Lower lobe of right lung (tissue), 2 donors: ENCODE results near the gene TAF1. TPM values are rescaled to one million over a fixed set of nuclear protein-coding genes. Genes with fewer than 3 reads are reported as not detected.
A peak's percentile ranks its signal among the peaks of the same experiment; 100 is the strongest.
"Not testable (repeated sequence)": the region's sequence is repeated elsewhere in the genome, so short reads cannot be mapped to it uniquely, and the experiment has no call there.

ENCODE experiments used
- ATAC-seq, 2 donors: fragments of 200-7000 bp; cut with Tn5 transposase; one replicate each; pipeline ENCODE4 v1.9.1; 2020 to 2022; ENCODE audit warnings: mild to moderate bottlenecking in 2 of 2, moderate library complexity in 2 of 2
- DNase-seq: peaks from one replicate; pipeline ENCODE4 v3.0.0-alpha.2; 2020
- H3K27ac ChIP-seq: fragments of 200-600 bp; one replicate; pipeline ENCODE4 v1.8.0; 2022
- H3K27me3 ChIP-seq: fragments of 200-600 bp; one replicate; pipeline ENCODE4 v1.8.0; 2022; ENCODE audit warnings: low read depth
- H3K36me3 ChIP-seq: fragments of 200-600 bp; one replicate; pipeline ENCODE4 v1.8.0; 2022; ENCODE audit warnings: mild to moderate bottlenecking
- H3K4me1 ChIP-seq: fragments of 200-600 bp; one replicate; pipeline ENCODE4 v1.8.0; 2022
- H3K4me3 ChIP-seq: fragments of 200-600 bp; one replicate; pipeline ENCODE4 v1.8.0; 2022; ENCODE audit warnings: mild to moderate bottlenecking
- H3K9me3 ChIP-seq: fragments of 200-600 bp; one replicate; pipeline ENCODE4 v1.8.0; 2022
- intact Hi-C: fragments of 100-400 bp; cut with DNase I; formaldehyde crosslinking; loops from one replicate; pipeline ENCODE4 v1.11.0; 2022
- total RNA-seq: library from RNA; stranded (reverse); fragmentation: NEBNext Ultra II Directional; extraction: Animal tissue kit (Norgen Biotek cat#: 25700); gene quantifications from one replicate; pipeline ENCODE4 v1.2.1, GENCODE V29; 2021
- TF ChIP-seq, protein P1 (sequence below): fragments of 200-600 bp; IDR thresholded peaks from one replicate; pipeline ENCODE4 v1.8.0; 2022; ENCODE audit warnings: antibody characterized with exemption, mild to moderate bottlenecking
- donor health status: DM: no; HTN: yes; CAD: no; lungs with severe emphysema.

TAF1 gene
- total RNA-seq, 1 donor from 2014 or later = 30.9 TPM

DNA sequence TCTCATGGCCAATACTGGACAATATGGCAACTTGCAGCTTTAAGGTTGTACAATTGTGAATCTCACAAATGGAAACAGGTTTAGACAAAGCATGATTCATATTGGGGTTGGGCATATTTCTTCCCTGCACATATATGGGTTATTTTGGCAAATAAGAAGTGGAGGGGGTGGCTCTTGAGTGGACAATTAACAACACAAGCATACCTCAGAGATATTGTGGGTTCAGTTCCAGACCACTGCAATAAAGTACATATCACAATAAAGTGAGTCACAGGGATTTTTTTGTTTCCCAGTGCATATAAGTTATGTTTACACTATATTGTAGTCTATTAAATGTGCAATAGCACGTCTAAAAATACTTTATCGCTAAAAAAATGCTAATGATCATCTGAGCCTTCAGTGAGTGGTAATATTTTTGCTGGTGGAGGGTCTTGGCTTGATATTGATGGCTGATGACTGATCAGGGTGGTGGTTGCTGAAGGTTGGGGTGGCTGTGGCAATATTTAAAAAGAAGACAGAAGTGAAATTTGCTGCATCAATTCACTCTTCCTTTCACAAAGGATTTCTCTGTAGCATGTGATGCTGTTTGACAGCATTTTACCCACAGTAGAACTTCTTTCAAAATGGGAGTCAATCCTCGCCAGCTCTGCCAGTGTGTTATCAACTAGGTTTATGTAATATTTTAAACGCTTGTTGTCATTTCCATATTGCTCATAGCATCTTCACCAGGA lies 116.2 kb downstream of the TAF1 start:
- DNase-seq = no peak
- intact Hi-C loops = no loop called here
- ATAC-seq = no peak
- Histone ChIP-seq H3K36me3 (no peaks in the 10 kb centered on the region), H3K4me1 (no peaks in the 10 kb centered on the region), H3K9me3 (no peaks in the 10 kb centered on the region), H3K27ac (no peak overlapping the region), H3K27me3 (no peaks in the 10 kb centered on the region), H3K4me3 (no peak overlapping the region)
- TF ChIP-seq, protein P1, sequence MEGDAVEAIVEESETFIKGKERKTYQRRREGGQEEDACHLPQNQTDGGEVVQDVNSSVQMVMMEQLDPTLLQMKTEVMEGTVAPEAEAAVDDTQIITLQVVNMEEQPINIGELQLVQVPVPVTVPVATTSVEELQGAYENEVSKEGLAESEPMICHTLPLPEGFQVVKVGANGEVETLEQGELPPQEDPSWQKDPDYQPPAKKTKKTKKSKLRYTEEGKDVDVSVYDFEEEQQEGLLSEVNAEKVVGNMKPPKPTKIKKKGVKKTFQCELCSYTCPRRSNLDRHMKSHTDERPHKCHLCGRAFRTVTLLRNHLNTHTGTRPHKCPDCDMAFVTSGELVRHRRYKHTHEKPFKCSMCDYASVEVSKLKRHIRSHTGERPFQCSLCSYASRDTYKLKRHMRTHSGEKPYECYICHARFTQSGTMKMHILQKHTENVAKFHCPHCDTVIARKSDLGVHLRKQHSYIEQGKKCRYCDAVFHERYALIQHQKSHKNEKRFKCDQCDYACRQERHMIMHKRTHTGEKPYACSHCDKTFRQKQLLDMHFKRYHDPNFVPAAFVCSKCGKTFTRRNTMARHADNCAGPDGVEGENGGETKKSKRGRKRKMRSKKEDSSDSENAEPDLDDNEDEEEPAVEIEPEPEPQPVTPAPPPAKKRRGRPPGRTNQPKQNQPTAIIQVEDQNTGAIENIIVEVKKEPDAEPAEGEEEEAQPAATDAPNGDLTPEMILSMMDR = no peak

DNA sequence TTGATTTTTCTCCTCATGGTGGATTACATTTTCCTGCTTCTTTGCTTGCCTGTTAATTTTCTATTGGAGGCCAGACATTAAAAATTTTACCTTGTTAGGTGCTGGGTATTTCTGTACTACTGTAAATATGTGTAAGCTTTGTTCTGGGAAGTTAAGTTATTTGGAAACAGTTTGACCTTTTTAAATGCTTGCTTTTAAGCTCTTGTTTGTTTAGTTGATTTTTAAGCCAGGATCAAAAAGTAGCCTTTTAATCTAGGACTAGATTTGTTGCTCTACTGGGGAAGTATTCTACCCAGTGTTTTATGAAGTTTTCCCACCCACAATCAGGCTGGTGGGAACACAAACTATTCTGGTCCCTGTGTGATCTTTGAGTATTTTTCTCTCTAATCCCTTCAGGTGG lies 121.7 kb downstream of the TAF1 start:
- DNase-seq = no peak
- H3K4me1 ChIP-seq = no peaks in the 10 kb centered on the region
- no peaks in the 10 kb centered on the region for H3K9me3 ChIP-seq
- TF ChIP-seq, protein P1 = no peak
- H3K4me3 ChIP-seq = no peak overlapping the region
- no peak overlapping the region for H3K27ac ChIP-seq
- ATAC-seq = no peak
- no peaks in the 10 kb centered on the region for H3K27me3 ChIP-seq
- H3K36me3 ChIP-seq = no peaks in the 10 kb centered on the region
- intact Hi-C loops = no loop called here

DNA sequence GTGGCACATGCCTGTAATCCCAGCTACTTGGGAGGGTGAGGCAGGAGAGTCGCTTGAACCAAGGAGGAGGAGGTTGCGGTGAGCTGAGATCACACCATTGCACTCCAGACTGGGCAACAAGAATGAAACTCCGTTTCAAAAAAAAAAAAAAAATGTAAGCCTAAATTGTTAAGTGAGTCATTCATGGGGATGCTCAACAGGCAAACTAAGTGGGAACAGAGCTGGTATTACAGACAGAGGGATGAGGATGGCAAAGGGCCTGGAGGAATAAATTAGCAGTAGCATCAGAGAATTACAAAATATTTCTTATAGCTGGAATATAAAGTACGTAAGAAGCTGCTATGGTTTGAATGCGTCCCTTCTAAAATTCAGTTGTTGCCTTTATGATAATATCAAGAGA lies 123.4 kb downstream of the TAF1 start:
- H3K9me3 ChIP-seq = no peaks in the 10 kb centered on the region
- no peaks in the 10 kb centered on the region for H3K4me1 ChIP-seq
- intact Hi-C loops = no loop called here
- no peak for DNase-seq
- ATAC-seq = no peak
- H3K36me3 ChIP-seq = no peaks in the 10 kb centered on the region
- no peak overlapping the region for H3K4me3 ChIP-seq
- no peaks in the 10 kb centered on the region for H3K27me3 ChIP-seq
- TF ChIP-seq, protein P1 = no peak
- no peak overlapping the region for H3K27ac ChIP-seq

DNA sequence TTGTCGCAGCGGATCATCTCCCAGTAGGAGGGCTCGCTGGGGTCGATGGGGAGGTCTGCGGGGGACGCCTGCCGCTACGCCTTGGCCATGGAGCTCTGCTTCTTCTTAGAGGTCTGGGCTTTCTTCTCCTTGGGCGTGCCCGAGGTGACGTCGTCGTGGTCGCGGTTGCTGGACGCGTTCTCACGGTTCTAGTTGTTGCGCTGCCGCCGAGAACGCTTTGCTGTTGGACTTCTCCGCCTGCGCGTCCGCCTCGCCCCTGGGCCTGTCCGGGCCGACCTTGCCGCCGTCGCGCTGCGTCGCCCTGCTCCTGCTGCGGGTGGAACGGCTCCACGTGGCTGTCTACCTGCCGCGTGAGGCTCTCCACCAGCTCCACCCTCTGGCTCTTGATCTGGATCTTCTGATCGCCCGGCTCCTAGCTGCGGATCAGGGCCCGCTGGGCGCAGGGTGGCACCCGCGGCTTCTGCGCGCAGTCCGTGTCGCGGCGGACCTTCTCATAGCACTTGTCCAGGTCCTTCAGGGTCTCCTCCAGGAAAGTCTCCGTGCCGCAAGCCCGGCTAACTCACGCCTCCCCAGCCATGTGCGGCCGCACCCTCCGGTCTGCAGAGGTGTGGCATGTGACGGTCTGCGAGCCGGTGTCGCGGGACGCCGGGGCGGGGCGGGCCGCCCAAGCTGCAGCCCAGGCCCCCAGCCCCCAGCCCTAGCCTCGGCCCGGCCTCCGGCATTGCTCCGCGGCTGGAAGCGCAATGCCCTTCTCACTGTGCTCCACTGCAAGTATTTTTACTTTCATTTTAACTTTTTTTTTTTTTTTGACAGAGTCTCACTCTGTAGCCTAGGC lies 126.3 kb downstream of the TAF1 start:
- no peaks in the 10 kb centered on the region for H3K4me1 ChIP-seq

DNA sequence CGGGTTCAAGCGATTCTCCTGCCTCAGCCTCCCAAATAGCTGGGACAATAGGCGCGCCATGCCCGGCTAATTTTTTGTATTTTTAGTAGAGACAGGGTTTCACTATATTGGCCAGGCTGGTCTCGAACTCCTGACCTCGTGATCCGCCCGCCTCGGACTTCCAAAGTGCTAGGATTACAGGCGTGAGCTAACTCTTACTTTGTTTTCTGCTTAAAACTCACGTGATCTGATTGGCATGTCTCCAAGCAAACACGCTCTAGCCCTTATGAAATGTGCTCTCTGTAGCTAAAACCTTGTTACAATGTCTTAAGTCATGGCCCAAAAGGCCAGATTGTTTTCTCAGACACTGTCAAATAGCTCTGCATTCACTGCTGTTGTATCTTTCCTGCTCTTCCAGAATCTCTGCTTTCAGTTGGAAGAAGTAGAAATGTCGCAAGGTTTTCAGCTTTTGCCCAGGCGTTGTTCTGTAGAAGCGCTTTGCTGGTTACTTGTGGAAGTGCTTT lies 127.0 kb downstream of the TAF1 start:
- peak overlapping the region; percentile 66 for H3K4me3 ChIP-seq
- DNase-seq = peak; percentile 36
- peak; percentile 66 for ATAC-seq

More for the DNA sequence above, 126.3 kb downstream of the TAF1 start:
- ATAC-seq = peak; percentile 82 to 89
- intact Hi-C loops = no loop called here
- Histone ChIP-seq H3K36me3 (no peaks in the 10 kb centered on the region), H3K27ac (peak overlapping the region; percentile 67), H3K27me3 (no peaks in the 10 kb centered on the region), H3K4me3 (peak overlapping the region; percentile 66), H3K9me3 (no peaks in the 10 kb centered on the region)
- DNase-seq = peak; percentile 70
- TF ChIP-seq, protein P1 = no peak

DNA sequence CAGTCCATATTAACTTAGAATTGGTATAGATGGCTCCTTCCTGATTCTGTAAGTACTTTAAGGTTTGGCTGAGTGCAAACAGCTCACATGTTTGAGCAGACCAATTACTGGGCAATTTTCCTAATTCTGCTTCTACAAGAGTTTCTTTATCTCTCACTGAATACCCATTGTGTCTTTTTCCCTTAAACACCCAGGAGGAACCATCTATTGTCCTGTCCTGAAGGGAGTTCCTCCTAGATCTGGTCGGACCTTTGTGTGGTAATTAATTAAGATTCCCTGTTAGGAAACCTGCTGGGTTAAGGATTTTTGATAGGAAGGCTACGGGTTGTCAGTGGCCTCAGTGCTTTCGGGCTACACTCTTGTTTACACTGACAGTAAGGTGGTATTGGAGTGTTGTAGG lies 129.8 kb downstream of the TAF1 start:
- DNase-seq, ATAC-seq, H3K27me3 ChIP-seq, H3K36me3 ChIP-seq, H3K4me3 ChIP-seq, H3K27ac ChIP-seq, H3K4me1 ChIP-seq, intact Hi-C loops, H3K9me3 ChIP-seq: not testable (repeated sequence)

More for the DNA sequence above, 127.0 kb downstream of the TAF1 start:
- H3K36me3 ChIP-seq = no peaks in the 10 kb centered on the region
- no peaks in the 10 kb centered on the region for H3K9me3 ChIP-seq
- H3K27ac ChIP-seq = peak overlapping the region; percentile 67
- no peaks in the 10 kb centered on the region for H3K4me1 ChIP-seq
- intact Hi-C loops = no loop called here
- H3K27me3 ChIP-seq = no peaks in the 10 kb centered on the region
- TF ChIP-seq, protein P1 = no peak
